Measurements from ENCODE around the gene BTK.
A peak's percentile ranks its signal among the peaks of the same experiment; 100 is the strongest.

The BTK gene

GRCh38 chrX:101385795-101386541 lies at the start of gene BTK:
TSS of gene BTK (minus strand) at chrX:101386191. CDS start at chrX:101375284, 10,907 bp downstream.
- no peak for FAIRE-seq
- no peak for DNase-seq (ENCODE audit: low spot score)

GRCh38 chrX:101430457-101431078 lies 44.6 kb upstream of the BTK start:
- DNase-seq (ENCODE audit: low spot score) (no peak), FAIRE-seq (no peak)

GRCh38 chrX:101429934-101430333 lies 43.9 kb upstream of the BTK start:
- no peak for DNase-seq (ENCODE audit: low spot score)
- no peak for FAIRE-seq

- no peak for FAIRE-seq
Measured at GRCh38 chrX:101427954-101428353, 42.0 kb upstream of the BTK start.

GRCh38 chrX:101419489-101419888 lies 33.5 kb upstream of the BTK start:
- no peak for FAIRE-seq
- DNase-seq (ENCODE audit: low spot score) = no peak

More at GRCh38 chrX:101427954-101428353, 42.0 kb upstream of the BTK start:
- no peak for DNase-seq (ENCODE audit: low spot score)

GRCh38 chrX:101417981-101418841 lies 32.2 kb upstream of the BTK start:
- no peak for FAIRE-seq

GRCh38 chrX:101417190-101417589 lies 31.2 kb upstream of the BTK start:
- DNase-seq (ENCODE audit: low spot score) (no peak), FAIRE-seq (no peak)

More at GRCh38 chrX:101417981-101418841, 32.2 kb upstream of the BTK start:
- peak; percentile 45 for DNase-seq (ENCODE audit: low spot score)

- FAIRE-seq = no peak
Measured at GRCh38 chrX:101416691-101417090, 30.7 kb upstream of the BTK start.

GRCh38 chrX:101415180-101416145 lies 29.5 kb upstream of the BTK start:
- DNase-seq (ENCODE audit: low spot score) (peak; percentile 44), FAIRE-seq (no peak)

More at GRCh38 chrX:101416691-101417090, 30.7 kb upstream of the BTK start:
- DNase-seq (ENCODE audit: low spot score) = no peak

- no peak for FAIRE-seq
- DNase-seq (ENCODE audit: low spot score) = no peak
Measured at GRCh38 chrX:101411984-101412383, 26.0 kb upstream of the BTK start.

GRCh38 chrX:101410461-101410860 lies 24.5 kb upstream of the BTK start:
- DNase-seq (ENCODE audit: low spot score) = no peak
- FAIRE-seq = no peak

- DNase-seq (ENCODE audit: low spot score) (no peak), FAIRE-seq (no peak)
Measured at GRCh38 chrX:101409043-101409442, 23.1 kb upstream of the BTK start.

- DNase-seq (ENCODE audit: low spot score) (no peak), FAIRE-seq (no peak)
Measured at GRCh38 chrX:101408532-101408841, 22.5 kb upstream of the BTK start.

GRCh38 chrX:101407748-101408531 lies 21.9 kb upstream of the BTK start, which contains the start of the genes GLA and HNRNPH2:
TSS of gene GLA (minus strand) at chrX:101407925. CDS start at chrX:101407903, 22 bp downstream.
TSS of gene HNRNPH2 (plus strand) at chrX:101408222. CDS start at chrX:101411989, 3,767 bp downstream.
- peak; percentile 13 for FAIRE-seq

GRCh38 chrX:101407167-101407747 lies 21.3 kb upstream of the BTK start:
- DNase-seq (ENCODE audit: low spot score) (no peak), FAIRE-seq (no peak)

More at GRCh38 chrX:101407748-101408531, 21.9 kb upstream of the BTK start, which contains the start of the genes GLA and HNRNPH2:
- DNase-seq (ENCODE audit: low spot score) = peak; percentile 91

- FAIRE-seq = no peak
- no peak for DNase-seq (ENCODE audit: low spot score)
Measured at GRCh38 chrX:101399825-101400224, 13.8 kb upstream of the BTK start.

GRCh38 chrX:101398694-101399093 lies 12.7 kb upstream of the BTK start:
- no peak for DNase-seq (ENCODE audit: low spot score)
- no peak for FAIRE-seq

GRCh38 chrX:101397779-101398178 lies 11.8 kb upstream of the BTK start:
- DNase-seq (ENCODE audit: low spot score) (no peak), FAIRE-seq (no peak)

- no peak for FAIRE-seq
- no peak for DNase-seq (ENCODE audit: low spot score)
Measured at GRCh38 chrX:101395789-101396188, 9.8 kb upstream of the BTK start.

Data from urothelium cell line (cell line).